Measurements from ENCODE around the gene NUAK1. TPM values are rescaled to one million over a fixed set of nuclear protein-coding genes. Genes with fewer than 3 reads are reported as not detected.

Gene NUAK1
- total RNA-seq, 1 experiment from 2014 or later = 7.4 TPM

DNA sequence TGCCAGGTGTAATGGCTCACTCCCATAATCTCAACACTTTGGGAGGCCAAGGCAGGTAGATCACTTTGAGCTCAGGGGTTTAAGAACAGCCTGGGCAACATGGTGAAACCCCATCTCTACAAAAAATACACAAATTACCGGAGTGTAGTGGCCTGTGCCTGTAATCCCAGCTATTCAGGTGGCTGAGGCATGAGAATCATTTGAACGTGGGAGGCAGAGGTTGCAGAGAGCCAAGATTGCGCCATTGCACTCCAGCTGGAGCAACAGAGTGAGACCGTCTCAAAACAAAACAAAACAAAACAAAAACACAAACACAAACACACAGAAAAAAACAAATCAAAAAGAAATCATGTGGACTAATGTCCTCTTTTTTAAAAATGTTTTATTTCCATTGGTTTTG lies 104.4 kb downstream of the NUAK1 start (continued):
- TF ChIP-seq, protein P1, sequence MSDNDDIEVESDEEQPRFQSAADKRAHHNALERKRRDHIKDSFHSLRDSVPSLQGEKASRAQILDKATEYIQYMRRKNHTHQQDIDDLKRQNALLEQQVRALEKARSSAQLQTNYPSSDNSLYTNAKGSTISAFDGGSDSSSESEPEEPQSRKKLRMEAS (IDR thresholded peaks at IDR 0.05) = no peak
- TF ChIP-seq EZH2 (IDR thresholded peaks at IDR 0.05) (no peak), RAD21 (IDR thresholded peaks at IDR 0.05; ENCODE audit: low read depth) (no peak), ZFX (IDR thresholded peaks at IDR 0.05) (no peak), POLR2A (IDR thresholded peaks at IDR 0.05; ENCODE audit: borderline replicate concordance, extremely low read depth, insufficient read depth, insufficient read length) (no peak), POLR2AphosphoS5 (IDR thresholded peaks at IDR 0.05; ENCODE audit: low read depth, low read length) (no peak)

DNA sequence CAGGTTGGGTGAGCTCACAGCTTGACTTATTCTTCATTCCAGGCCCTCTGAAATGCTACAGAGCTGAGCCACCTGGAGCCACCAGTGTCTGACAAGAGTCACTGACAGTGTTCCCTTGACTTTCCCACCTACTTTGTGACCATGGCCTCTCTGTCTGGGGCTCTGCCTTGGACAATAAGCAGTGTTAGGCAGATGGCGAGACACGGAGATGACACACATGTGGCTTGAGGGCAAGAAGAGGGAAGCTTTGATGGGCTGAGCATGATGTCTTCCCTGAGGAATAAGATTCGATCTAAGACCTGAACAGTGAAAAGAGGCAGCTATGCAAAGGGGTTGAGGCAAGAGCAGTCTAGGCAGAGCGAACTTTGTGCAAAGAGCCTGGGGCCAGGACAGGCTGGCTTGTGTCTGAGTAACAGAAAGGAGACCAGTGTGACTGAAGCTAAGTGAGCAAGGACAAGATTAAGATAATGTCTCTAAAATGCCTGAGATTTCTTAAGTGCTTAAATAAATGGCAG lies 105.5 kb downstream of the NUAK1 start:
- Histone ChIP-seq H3K36me3 (ENCODE audit: control insufficient read depth in 1 of 2, insufficient read depth in 2 of 2, low read length in 2 of 2) (no peaks in the 10 kb centered on the region), H3K27me3 (ENCODE audit: insufficient read depth, low read length) (0 out of 2 replicates have a peak, but pooled peaks cover 17% of the 10 kb centered on the region), H4K20me1 (ENCODE audit: insufficient read depth) (no peaks in the 10 kb centered on the region), H3K79me2 (ENCODE audit: insufficient read depth, low read length) (no peaks in the 10 kb centered on the region), H3K27ac (ENCODE audit: low read depth, low read length) (no peak overlapping the region), H3K4me2 (ENCODE audit: low read length) (no peak overlapping the region), H3K9ac (ENCODE audit: low read length) (no peak overlapping the region), H3K4me1 (ENCODE audit: control insufficient read depth in 1 of 2, insufficient read depth in 2 of 2, low read length in 2 of 2) (no peaks in the 10 kb centered on the region), H3K9me2 (ENCODE audit: insufficient read depth) (no peaks in the 10 kb centered on the region), H3K4me3 (replicated peaks in 1 of 2; ENCODE audit: low read depth in 1 of 2, low read length in 2 of 2) (no peak overlapping the region), H2AFZ (ENCODE audit: low read depth, low read length, poor library complexity, severe bottlenecking) (no peak overlapping the region), H3K9me3 (ENCODE audit: control insufficient read depth in 1 of 2, insufficient read depth in 1 of 2, low read depth in 1 of 2, low read length in 2 of 2) (no peaks in the 10 kb centered on the region)
- intact Hi-C loops (cut with micrococcal nuclease) = no loop called here
- TF ChIP-seq POLR2A (IDR thresholded peaks at IDR 0.05; ENCODE audit: borderline replicate concordance, extremely low read depth, insufficient read depth, insufficient read length) = no peak
- TF ChIP-seq, protein P2, sequence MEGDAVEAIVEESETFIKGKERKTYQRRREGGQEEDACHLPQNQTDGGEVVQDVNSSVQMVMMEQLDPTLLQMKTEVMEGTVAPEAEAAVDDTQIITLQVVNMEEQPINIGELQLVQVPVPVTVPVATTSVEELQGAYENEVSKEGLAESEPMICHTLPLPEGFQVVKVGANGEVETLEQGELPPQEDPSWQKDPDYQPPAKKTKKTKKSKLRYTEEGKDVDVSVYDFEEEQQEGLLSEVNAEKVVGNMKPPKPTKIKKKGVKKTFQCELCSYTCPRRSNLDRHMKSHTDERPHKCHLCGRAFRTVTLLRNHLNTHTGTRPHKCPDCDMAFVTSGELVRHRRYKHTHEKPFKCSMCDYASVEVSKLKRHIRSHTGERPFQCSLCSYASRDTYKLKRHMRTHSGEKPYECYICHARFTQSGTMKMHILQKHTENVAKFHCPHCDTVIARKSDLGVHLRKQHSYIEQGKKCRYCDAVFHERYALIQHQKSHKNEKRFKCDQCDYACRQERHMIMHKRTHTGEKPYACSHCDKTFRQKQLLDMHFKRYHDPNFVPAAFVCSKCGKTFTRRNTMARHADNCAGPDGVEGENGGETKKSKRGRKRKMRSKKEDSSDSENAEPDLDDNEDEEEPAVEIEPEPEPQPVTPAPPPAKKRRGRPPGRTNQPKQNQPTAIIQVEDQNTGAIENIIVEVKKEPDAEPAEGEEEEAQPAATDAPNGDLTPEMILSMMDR (IDR thresholded peaks at IDR 0.05 in 2 of 3, conservative IDR thresholded peaks at IDR 0.05 in 1 of 3; ENCODE audit: borderline replicate concordance in 1 of 3, insufficient read depth in 1 of 3, low read depth in 2 of 3, low read length in 2 of 3) = no peak
- TF ChIP-seq, protein P3, sequence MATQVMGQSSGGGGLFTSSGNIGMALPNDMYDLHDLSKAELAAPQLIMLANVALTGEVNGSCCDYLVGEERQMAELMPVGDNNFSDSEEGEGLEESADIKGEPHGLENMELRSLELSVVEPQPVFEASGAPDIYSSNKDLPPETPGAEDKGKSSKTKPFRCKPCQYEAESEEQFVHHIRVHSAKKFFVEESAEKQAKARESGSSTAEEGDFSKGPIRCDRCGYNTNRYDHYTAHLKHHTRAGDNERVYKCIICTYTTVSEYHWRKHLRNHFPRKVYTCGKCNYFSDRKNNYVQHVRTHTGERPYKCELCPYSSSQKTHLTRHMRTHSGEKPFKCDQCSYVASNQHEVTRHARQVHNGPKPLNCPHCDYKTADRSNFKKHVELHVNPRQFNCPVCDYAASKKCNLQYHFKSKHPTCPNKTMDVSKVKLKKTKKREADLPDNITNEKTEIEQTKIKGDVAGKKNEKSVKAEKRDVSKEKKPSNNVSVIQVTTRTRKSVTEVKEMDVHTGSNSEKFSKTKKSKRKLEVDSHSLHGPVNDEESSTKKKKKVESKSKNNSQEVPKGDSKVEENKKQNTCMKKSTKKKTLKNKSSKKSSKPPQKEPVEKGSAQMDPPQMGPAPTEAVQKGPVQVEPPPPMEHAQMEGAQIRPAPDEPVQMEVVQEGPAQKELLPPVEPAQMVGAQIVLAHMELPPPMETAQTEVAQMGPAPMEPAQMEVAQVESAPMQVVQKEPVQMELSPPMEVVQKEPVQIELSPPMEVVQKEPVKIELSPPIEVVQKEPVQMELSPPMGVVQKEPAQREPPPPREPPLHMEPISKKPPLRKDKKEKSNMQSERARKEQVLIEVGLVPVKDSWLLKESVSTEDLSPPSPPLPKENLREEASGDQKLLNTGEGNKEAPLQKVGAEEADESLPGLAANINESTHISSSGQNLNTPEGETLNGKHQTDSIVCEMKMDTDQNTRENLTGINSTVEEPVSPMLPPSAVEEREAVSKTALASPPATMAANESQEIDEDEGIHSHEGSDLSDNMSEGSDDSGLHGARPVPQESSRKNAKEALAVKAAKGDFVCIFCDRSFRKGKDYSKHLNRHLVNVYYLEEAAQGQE (IDR thresholded peaks at IDR 0.05; ENCODE audit: low read depth) = no peak
- TF ChIP-seq EGR1 (IDR thresholded peaks at IDR 0.05; ENCODE audit: low read depth) = no peak
- TF ChIP-seq, protein P4, sequence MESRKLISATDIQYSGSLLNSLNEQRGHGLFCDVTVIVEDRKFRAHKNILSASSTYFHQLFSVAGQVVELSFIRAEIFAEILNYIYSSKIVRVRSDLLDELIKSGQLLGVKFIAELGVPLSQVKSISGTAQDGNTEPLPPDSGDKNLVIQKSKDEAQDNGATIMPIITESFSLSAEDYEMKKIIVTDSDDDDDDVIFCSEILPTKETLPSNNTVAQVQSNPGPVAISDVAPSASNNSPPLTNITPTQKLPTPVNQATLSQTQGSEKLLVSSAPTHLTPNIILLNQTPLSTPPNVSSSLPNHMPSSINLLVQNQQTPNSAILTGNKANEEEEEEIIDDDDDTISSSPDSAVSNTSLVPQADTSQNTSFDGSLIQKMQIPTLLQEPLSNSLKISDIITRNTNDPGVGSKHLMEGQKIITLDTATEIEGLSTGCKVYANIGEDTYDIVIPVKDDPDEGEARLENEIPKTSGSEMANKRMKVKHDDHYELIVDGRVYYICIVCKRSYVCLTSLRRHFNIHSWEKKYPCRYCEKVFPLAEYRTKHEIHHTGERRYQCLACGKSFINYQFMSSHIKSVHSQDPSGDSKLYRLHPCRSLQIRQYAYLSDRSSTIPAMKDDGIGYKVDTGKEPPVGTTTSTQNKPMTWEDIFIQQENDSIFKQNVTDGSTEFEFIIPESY (IDR thresholded peaks at IDR 0.05; ENCODE audit: extremely low read depth, insufficient replicate concordance, low read length) = no peak
- no peak for TF ChIP-seq EZH2 (IDR thresholded peaks at IDR 0.05)
- no peak for TF ChIP-seq SP1 (IDR thresholded peaks at IDR 0.05; ENCODE audit: low read depth)
- TF ChIP-seq CEBPB (IDR thresholded peaks at IDR 0.05; ENCODE audit: low read depth) = no peak
- no peak for TF ChIP-seq ZNF274 (IDR thresholded peaks at IDR 0.05; ENCODE audit: low read depth, low read length)
- TF ChIP-seq CBX3 (IDR thresholded peaks at IDR 0.05; ENCODE audit: low read depth) = no peak
- no peak for TF ChIP-seq JUND (IDR thresholded peaks at IDR 0.05)
- TF ChIP-seq, protein P5, sequence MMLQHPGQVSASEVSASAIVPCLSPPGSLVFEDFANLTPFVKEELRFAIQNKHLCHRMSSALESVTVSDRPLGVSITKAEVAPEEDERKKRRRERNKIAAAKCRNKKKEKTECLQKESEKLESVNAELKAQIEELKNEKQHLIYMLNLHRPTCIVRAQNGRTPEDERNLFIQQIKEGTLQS (IDR thresholded peaks at IDR 0.05) = no peak
- RAD21 ChIA-PET (ENCODE audit: low non-redundant PET in 1 of 2, low total read pairs in 2 of 2, uncharacterized antibody in 2 of 2, unreplicated experiment in 2 of 2) = no interaction called here
- POLR2A ChIA-PET = no interaction called here
- CTCF ChIA-PET = no interaction called here
- ATAC-seq = no peak
- DNase-seq (ENCODE audit: low read depth, low spot score) = no peak
- no TSS peak for BruUV-seq (replicated peaks)

Measured in HCT116 (cell line).